ENCODE measurements around the gene SHMT2. TPM values are rescaled to one million over a fixed set of nuclear protein-coding genes. Genes with fewer than 3 reads are reported as not detected.
A peak's percentile ranks its signal among the peaks of the same experiment; 100 is the strongest.
"Not testable (repeated sequence)": the region's sequence is repeated elsewhere in the genome, so short reads cannot be mapped to it uniquely, and the experiment has no call there.

The SHMT2 gene
- total RNA-seq, 1 donor from 2014 or later, result 162 TPM

- DNase-seq (ENCODE audit: low spot score, unreplicated experiment), result no peak
- H3K36me3 Mint-ChIP-seq (ENCODE audit: insufficient read depth), result peaks cover 35% of the 10 kb centered on the region
- H3K4me3 Mint-ChIP-seq (ENCODE audit: low read depth), result no peak overlapping the region
- no peaks in the 10 kb centered on the region for H3K9me3 Mint-ChIP-seq (ENCODE audit: low read depth)
- TF ChIP-seq CTCF (IDR thresholded peaks at IDR 0.05; ENCODE audit: unreplicated experiment), result no peak
- no peaks in the 10 kb centered on the region for H3K27me3 Mint-ChIP-seq
- no peak overlapping the region for H3K27ac Mint-ChIP-seq
- H3K4me1 Mint-ChIP-seq (ENCODE audit: low read depth), result peaks cover 8% of the 10 kb centered on the region
Observed at GRCh38 chr12:57273516-57273915, 44.0 kb downstream of the SHMT2 start.

GRCh38 chr12:57276233-57276632 is 46.7 kb downstream of the SHMT2 start:
- not testable (repeated sequence) for H3K4me1 Mint-ChIP-seq (ENCODE audit: low read depth); H3K27ac Mint-ChIP-seq; H3K27me3 Mint-ChIP-seq; DNase-seq (ENCODE audit: low spot score, unreplicated experiment); H3K9me3 Mint-ChIP-seq (ENCODE audit: low read depth); H3K4me3 Mint-ChIP-seq (ENCODE audit: low read depth)
- peaks cover 37% of the 10 kb centered on the region for H3K36me3 Mint-ChIP-seq (ENCODE audit: insufficient read depth)

- peaks cover 8% of the 10 kb centered on the region for H3K4me1 Mint-ChIP-seq (ENCODE audit: low read depth)
- no peak overlapping the region for H3K27ac Mint-ChIP-seq
- DNase-seq (ENCODE audit: low spot score, unreplicated experiment), result no peak
- peaks cover 36% of the 10 kb centered on the region for H3K36me3 Mint-ChIP-seq (ENCODE audit: insufficient read depth)
- TF ChIP-seq CTCF (IDR thresholded peaks at IDR 0.05; ENCODE audit: unreplicated experiment), result peak; percentile 43
- H3K27me3 Mint-ChIP-seq, result no peaks in the 10 kb centered on the region
- no peak overlapping the region for H3K4me3 Mint-ChIP-seq (ENCODE audit: low read depth)
- no peaks in the 10 kb centered on the region for H3K9me3 Mint-ChIP-seq (ENCODE audit: low read depth)
Observed at GRCh38 chr12:57276935-57277563, 47.5 kb downstream of the SHMT2 start.

GRCh38 chr12:57278465-57279381 is 49.2 kb downstream of the SHMT2 start:
- H3K27ac Mint-ChIP-seq, result no peak overlapping the region
- no peaks in the 10 kb centered on the region for H3K9me3 Mint-ChIP-seq (ENCODE audit: low read depth)
- H3K4me3 Mint-ChIP-seq (ENCODE audit: low read depth), result no peak overlapping the region
- no peak for DNase-seq (ENCODE audit: low spot score, unreplicated experiment)
- no peak for TF ChIP-seq CTCF (IDR thresholded peaks at IDR 0.05; ENCODE audit: unreplicated experiment)
- no peaks in the 10 kb centered on the region for H3K4me1 Mint-ChIP-seq (ENCODE audit: low read depth)
- peaks cover 42% of the 10 kb centered on the region for H3K36me3 Mint-ChIP-seq (ENCODE audit: insufficient read depth)
- H3K27me3 Mint-ChIP-seq, result no peaks in the 10 kb centered on the region

DNA sequence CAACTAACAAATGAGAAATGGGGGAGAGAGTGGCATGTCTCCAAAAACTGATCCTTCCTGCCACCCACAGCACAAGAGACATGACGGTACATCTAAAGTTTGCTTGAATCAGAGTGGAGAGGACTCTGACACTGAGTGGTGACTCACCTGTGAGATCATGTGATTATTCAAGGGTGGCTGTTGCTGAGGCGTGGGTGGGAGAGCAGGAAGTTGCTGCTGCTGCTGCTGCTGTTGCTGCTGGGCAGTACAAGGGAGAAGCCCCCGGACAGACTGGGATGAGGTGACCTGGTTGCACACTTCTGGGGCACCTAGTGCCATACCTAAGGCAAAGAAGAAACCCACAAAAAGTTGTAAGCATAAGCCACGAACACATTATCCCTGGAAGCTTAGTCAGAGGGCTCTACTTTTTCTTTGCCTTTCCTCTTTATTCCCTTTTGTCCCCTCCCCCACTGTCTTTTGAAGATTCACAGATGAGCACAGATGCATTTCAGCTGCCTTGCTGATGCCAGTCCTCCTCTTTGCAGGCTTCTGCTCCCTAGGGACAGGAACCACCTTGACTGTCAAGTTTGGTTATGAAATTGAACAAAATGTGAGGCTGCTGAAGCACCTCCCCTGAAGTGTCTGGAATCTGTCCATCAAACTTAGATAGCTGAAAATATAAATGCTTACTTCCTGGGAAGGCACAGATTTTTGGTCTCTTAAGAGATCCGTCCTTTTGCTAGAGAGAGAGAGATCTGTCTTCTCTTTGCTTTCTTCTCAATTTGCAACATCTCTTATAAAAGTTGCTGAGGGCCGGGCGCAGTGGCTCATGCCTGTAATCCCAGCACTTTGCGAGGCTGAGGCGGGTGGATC is 50.9 kb downstream of the SHMT2 start:
- Mint-ChIP-seq H3K27ac (peak overlapping the region; percentile 11), H3K4me3 (ENCODE audit: low read depth) (no peak overlapping the region), H3K9me3 (ENCODE audit: low read depth) (no peaks in the 10 kb centered on the region), H3K4me1 (ENCODE audit: low read depth) (no peaks in the 10 kb centered on the region), H3K36me3 (ENCODE audit: insufficient read depth) (peaks cover 39% of the 10 kb centered on the region), H3K27me3 (no peaks in the 10 kb centered on the region)
- TF ChIP-seq CTCF (IDR thresholded peaks at IDR 0.05; ENCODE audit: unreplicated experiment), result no peak
- no peak for DNase-seq (ENCODE audit: low spot score, unreplicated experiment)

GRCh38 chr12:57282073-57282472 is 52.6 kb downstream of the SHMT2 start:
- H3K27ac Mint-ChIP-seq; H3K9me3 Mint-ChIP-seq (ENCODE audit: low read depth); H3K4me1 Mint-ChIP-seq (ENCODE audit: low read depth); H3K27me3 Mint-ChIP-seq; H3K4me3 Mint-ChIP-seq (ENCODE audit: low read depth); DNase-seq (ENCODE audit: low spot score, unreplicated experiment): not testable (repeated sequence)
- peaks cover 34% of the 10 kb centered on the region for H3K36me3 Mint-ChIP-seq (ENCODE audit: insufficient read depth)
